OCI-LY3 (cell line): Measurements from ENCODE around the gene OSBPL8.

ENCODE experiments used
- H2AFZ ChIP-seq: fragments of 200-600, 300-600 bp; shearing (Covaris generic); 2 replicates; pipeline ENCODE4 v1.6.0; 2014; ENCODE audit warnings: antibody characterized with exemption, low read depth, low read length
- H3K27ac ChIP-seq: fragments of 200-600, 300-600 bp; sonication (generic); 2 replicates; pipeline ENCODE4 v1.5.1; 2014; ENCODE audit warnings: mild to moderate bottlenecking, low read length, moderate library complexity, mixed read lengths
- H3K27me3 ChIP-seq: fragments of 200-600, 300-600 bp; sonication (generic); 2 replicates; pipeline ENCODE4 v1.6.1; 2014; ENCODE audit warnings: low read depth, low read length, mixed read lengths
- H3K36me3 ChIP-seq: fragments of 200-600, 300-600 bp; sonication (generic); replicated peaks from 2 replicates; pipeline ENCODE3; 2014; ENCODE audit warnings: low read depth, low read length, mixed read lengths
- H3K4me1 ChIP-seq: fragments of 300-600, 200-600 bp; sonication (generic); 2 replicates; pipeline ENCODE4 v1.6.1; 2014; ENCODE audit warnings: low read length, mixed read lengths
- H3K4me2 ChIP-seq: fragments of 200-600, 300-600 bp; sonication (generic); 2 replicates; pipeline ENCODE4 v1.6.1; 2014; ENCODE audit warnings: low read length, mixed read lengths
- H3K4me3 ChIP-seq: fragments of 300-600, 200-600 bp; sonication (generic); 2 replicates; pipeline ENCODE4 v1.5.1; 2014; ENCODE audit warnings: antibody characterized with exemption, mild to moderate bottlenecking, low read length, moderate library complexity
- H3K79me2 ChIP-seq: fragments of 300-600, 200-600 bp; shearing (Covaris generic); 2 replicates; pipeline ENCODE4 v1.6.1; 2014; ENCODE audit warnings: mild to moderate bottlenecking, low read length, mixed read lengths
- H3K9ac ChIP-seq: fragments of 300-600, 200-600 bp; shearing (Covaris generic); 2 replicates; pipeline ENCODE4 v1.6.0; 2014; ENCODE audit warnings: mild to moderate bottlenecking, low read length, moderate library complexity
- H3K9me3 ChIP-seq: fragments of 200-600, 300-600 bp; shearing (Covaris generic); 2 replicates; pipeline ENCODE4 v1.6.1; 2014; ENCODE audit warnings: low read length, mixed read lengths; ENCODE audit not compliant: insufficient read depth
- H4K20me1 ChIP-seq: fragments of 200-600, 300-600 bp; sonication (generic); 2 replicates; pipeline ENCODE4 v1.6.1; 2016; ENCODE audit warnings: low read length, mixed read lengths; ENCODE audit not compliant: insufficient read depth
- EZH2phosphoT487 ChIP-seq: fragments of 200-600 bp; shearing (Covaris generic); IDR thresholded peaks from 2 replicates; pipeline ENCODE4 v1.6.1; 2018; ENCODE audit warnings: antibody characterized with exemption, mixed run types, low read depth
- TF ChIP-seq, protein P1 (sequence below): fragments of 200-600, 300-600 bp; sonication (generic); IDR thresholded peaks from 2 replicates; pipeline ENCODE4 v1.5.1; 2014; ENCODE audit warnings: antibody characterized with exemption, low read length, low read depth

OSBPL8 gene

DNA sequence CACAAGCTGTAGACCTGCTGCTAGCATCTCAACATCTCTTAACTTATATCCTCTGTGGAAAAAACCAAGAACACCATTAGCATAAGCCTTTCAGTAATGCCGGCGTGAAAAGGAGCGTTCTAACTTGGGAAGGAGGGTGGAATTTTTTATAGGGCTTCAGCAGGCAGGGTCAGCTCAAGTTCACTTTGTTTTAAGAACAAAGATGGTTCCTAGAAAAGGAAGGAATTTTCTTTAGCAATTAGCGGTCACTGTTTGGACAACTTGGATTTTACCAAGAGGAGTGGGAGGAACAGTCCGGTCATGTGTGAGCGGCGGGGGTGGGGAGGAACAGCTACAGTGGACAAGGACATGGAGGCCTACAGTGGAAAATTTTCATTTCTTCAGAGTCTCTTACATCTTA lies 247.3 kb downstream of the OSBPL8 start:
- TF ChIP-seq, protein P1, sequence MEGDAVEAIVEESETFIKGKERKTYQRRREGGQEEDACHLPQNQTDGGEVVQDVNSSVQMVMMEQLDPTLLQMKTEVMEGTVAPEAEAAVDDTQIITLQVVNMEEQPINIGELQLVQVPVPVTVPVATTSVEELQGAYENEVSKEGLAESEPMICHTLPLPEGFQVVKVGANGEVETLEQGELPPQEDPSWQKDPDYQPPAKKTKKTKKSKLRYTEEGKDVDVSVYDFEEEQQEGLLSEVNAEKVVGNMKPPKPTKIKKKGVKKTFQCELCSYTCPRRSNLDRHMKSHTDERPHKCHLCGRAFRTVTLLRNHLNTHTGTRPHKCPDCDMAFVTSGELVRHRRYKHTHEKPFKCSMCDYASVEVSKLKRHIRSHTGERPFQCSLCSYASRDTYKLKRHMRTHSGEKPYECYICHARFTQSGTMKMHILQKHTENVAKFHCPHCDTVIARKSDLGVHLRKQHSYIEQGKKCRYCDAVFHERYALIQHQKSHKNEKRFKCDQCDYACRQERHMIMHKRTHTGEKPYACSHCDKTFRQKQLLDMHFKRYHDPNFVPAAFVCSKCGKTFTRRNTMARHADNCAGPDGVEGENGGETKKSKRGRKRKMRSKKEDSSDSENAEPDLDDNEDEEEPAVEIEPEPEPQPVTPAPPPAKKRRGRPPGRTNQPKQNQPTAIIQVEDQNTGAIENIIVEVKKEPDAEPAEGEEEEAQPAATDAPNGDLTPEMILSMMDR = no peak
- TF ChIP-seq EZH2phosphoT487 = no peak
- H3K36me3 ChIP-seq = no peaks in the 10 kb centered on the region
- H3K4me3 ChIP-seq = no peak overlapping the region
- no peak overlapping the region for H2AFZ ChIP-seq
- no peak overlapping the region for H3K4me2 ChIP-seq
- H3K4me1 ChIP-seq = peaks cover 8% of the 10 kb centered on the region
- no peaks in the 10 kb centered on the region for H3K9me3 ChIP-seq
- H3K9ac ChIP-seq = no peak overlapping the region
- H3K27ac ChIP-seq = no peak overlapping the region
- H3K27me3 ChIP-seq = peaks cover 8% of the 10 kb centered on the region; the same call in 1 of the 2 replicates
- no peaks in the 10 kb centered on the region for H3K79me2 ChIP-seq
- no peaks in the 10 kb centered on the region for H4K20me1 ChIP-seq

DNA sequence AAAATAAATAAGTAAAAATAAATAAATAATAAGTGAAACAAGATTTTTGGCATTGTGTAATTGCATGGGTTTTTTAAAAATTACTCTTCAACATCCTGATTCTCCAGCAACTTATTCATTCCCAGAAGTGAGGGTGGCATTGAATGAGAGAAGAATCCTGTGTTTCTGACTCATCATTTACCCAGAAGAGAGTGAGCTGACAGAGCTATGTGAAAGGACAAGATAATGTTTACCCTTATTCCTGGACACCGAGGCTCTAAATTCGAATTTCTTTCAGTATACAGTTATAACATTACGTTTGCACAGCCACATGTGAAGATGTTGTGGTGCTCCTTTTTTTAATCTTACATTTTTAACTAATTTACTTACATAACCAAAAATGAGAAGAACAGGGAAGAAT lies 247.8 kb downstream of the OSBPL8 start:
- TF ChIP-seq EZH2phosphoT487 = no peak
- TF ChIP-seq, protein P1 = no peak
- Histone ChIP-seq H2AFZ (no peak overlapping the region), H3K4me1 (peaks cover 8% of the 10 kb centered on the region), H3K9me3 (no peaks in the 10 kb centered on the region), H3K27me3 (peaks cover 8% of the 10 kb centered on the region; the same call in 1 of the 2 replicates), H3K9ac (no peak overlapping the region), H3K79me2 (no peaks in the 10 kb centered on the region), H3K36me3 (no peaks in the 10 kb centered on the region), H3K4me2 (no peak overlapping the region), H3K4me3 (no peak overlapping the region), H4K20me1 (no peaks in the 10 kb centered on the region), H3K27ac (no peak overlapping the region)

DNA sequence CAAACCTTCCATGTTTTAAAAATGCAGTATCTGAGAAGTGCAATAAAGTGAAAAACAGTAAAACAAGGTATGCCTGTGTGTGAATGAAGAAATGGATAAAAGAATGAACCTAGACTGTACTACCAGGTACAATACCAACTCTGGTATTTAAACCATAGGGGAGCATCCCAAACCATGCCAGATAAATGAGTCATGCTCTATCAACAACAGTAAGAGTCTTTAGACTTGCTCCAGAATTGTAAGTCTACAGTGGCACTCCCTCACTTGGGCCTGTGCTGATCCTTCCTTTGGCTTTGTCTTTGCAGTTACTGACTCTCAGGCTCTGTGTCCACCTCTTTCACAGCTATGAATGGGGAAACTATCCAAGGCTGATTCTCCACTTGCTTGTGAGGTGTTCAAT lies 249.5 kb downstream of the OSBPL8 start:
- H3K4me2 ChIP-seq = no peak overlapping the region
- H2AFZ ChIP-seq = no peak overlapping the region
- peaks cover 5% of the 10 kb centered on the region for H3K4me1 ChIP-seq
- no peaks in the 10 kb centered on the region for H3K9me3 ChIP-seq
- no peak overlapping the region for H3K27ac ChIP-seq
- no peak overlapping the region for H3K4me3 ChIP-seq
- no peaks in the 10 kb centered on the region for H4K20me1 ChIP-seq
- no peak overlapping the region for H3K9ac ChIP-seq
- no peaks in the 10 kb centered on the region for H3K79me2 ChIP-seq
- H3K36me3 ChIP-seq = no peaks in the 10 kb centered on the region
- TF ChIP-seq, protein P1 = no peak
- TF ChIP-seq EZH2phosphoT487 = no peak
- no peaks in the 10 kb centered on the region for H3K27me3 ChIP-seq

DNA sequence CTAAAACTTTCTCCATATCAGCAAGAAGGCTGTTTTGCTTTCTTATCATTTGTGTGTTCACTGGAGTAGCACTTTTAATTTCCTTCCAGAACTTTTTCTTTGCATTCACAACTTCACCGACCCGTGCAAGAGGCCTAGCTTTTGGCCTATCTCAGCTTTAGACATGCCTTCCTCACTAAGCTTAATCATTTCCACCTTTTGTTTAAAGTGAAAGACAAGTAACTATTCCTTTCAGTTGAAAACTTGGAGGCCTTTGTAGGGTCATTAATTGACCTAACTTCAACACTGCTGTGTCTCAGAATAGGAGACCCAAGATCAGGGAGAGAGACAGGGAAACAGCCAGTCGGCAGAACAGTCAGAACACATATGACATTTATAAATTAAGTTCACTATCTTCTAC lies 250.7 kb downstream of the OSBPL8 start:
- H3K9me3 ChIP-seq = no peaks in the 10 kb centered on the region
- H3K79me2 ChIP-seq = no peaks in the 10 kb centered on the region
- H3K9ac ChIP-seq = no peak overlapping the region
- H3K27ac ChIP-seq = no peak overlapping the region
- no peaks in the 10 kb centered on the region for H3K27me3 ChIP-seq
- no peak overlapping the region for H2AFZ ChIP-seq
- H3K4me1 ChIP-seq = no peaks in the 10 kb centered on the region
- no peak overlapping the region for H3K4me3 ChIP-seq
- no peak overlapping the region for H3K4me2 ChIP-seq
- no peaks in the 10 kb centered on the region for H4K20me1 ChIP-seq
- no peaks in the 10 kb centered on the region for H3K36me3 ChIP-seq
- TF ChIP-seq, protein P1 = no peak
- no peak for TF ChIP-seq EZH2phosphoT487
